Upper lobe of right lung (tissue), 1 donor: ENCODE data around the gene ZSWIM8. TPM values are rescaled to one million over a fixed set of nuclear protein-coding genes. Genes with fewer than 3 reads are reported as not detected.

Experiments used
- ATAC-seq: fragments of 200-7000 bp; cut with Tn5 transposase; one replicate; pipeline ENCODE4 v1.9.1; 2020; ENCODE audit warnings: mild to moderate bottlenecking, moderate library complexity
- DNase-seq: peaks from one replicate; pipeline ENCODE4 v3.0.0-alpha.2; 2020
- H3K27ac ChIP-seq: fragments of 200-600 bp; one replicate; pipeline ENCODE4 v1.8.0; 2022
- H3K27me3 ChIP-seq: fragments of 200-600 bp; one replicate; pipeline ENCODE4 v1.8.0; 2022; ENCODE audit warnings: mild to moderate bottlenecking
- H3K36me3 ChIP-seq: fragments of 200-600 bp; one replicate; pipeline ENCODE4 v1.8.0; 2022
- H3K4me1 ChIP-seq: fragments of 200-600 bp; one replicate; pipeline ENCODE4 v1.8.0; 2022
- H3K4me3 ChIP-seq: fragments of 200-600 bp; one replicate; pipeline ENCODE4 v1.8.0; 2022; ENCODE audit warnings: mild to moderate bottlenecking
- H3K9me3 ChIP-seq: fragments of 200-600 bp; one replicate; pipeline ENCODE4 v1.8.0; 2022
- intact Hi-C: fragments of 100-400 bp; cut with DNase I; formaldehyde crosslinking; loops from one replicate; pipeline ENCODE4 v1.11.0; 2022
- total RNA-seq: library from RNA; stranded (reverse); fragmentation: NEBNext Ultra II Directional; extraction: Animal tissue kit (Norgen Biotek cat#: 25700); gene quantifications from one replicate; pipeline ENCODE4 v1.2.1, GENCODE V29; 2021
- TF ChIP-seq, protein P1 (sequence below): fragments of 200-600 bp; IDR thresholded peaks from one replicate; pipeline ENCODE4 v1.8.0; 2022; ENCODE audit warnings: antibody characterized with exemption
- donor health status: DM: no; HTN: yes; CAD: no; lungs with severe emphysema.

The ZSWIM8 gene
- total RNA-seq, 1 donor from 2014 or later: 117 TPM

- TF ChIP-seq, protein P1, sequence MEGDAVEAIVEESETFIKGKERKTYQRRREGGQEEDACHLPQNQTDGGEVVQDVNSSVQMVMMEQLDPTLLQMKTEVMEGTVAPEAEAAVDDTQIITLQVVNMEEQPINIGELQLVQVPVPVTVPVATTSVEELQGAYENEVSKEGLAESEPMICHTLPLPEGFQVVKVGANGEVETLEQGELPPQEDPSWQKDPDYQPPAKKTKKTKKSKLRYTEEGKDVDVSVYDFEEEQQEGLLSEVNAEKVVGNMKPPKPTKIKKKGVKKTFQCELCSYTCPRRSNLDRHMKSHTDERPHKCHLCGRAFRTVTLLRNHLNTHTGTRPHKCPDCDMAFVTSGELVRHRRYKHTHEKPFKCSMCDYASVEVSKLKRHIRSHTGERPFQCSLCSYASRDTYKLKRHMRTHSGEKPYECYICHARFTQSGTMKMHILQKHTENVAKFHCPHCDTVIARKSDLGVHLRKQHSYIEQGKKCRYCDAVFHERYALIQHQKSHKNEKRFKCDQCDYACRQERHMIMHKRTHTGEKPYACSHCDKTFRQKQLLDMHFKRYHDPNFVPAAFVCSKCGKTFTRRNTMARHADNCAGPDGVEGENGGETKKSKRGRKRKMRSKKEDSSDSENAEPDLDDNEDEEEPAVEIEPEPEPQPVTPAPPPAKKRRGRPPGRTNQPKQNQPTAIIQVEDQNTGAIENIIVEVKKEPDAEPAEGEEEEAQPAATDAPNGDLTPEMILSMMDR: no peak
- ATAC-seq: no peak
- intact Hi-C loops: no loop called here
Measured at GRCh38 chr10:73769396-73769795, 16.0 kb upstream of the ZSWIM8 start.

DNA sequence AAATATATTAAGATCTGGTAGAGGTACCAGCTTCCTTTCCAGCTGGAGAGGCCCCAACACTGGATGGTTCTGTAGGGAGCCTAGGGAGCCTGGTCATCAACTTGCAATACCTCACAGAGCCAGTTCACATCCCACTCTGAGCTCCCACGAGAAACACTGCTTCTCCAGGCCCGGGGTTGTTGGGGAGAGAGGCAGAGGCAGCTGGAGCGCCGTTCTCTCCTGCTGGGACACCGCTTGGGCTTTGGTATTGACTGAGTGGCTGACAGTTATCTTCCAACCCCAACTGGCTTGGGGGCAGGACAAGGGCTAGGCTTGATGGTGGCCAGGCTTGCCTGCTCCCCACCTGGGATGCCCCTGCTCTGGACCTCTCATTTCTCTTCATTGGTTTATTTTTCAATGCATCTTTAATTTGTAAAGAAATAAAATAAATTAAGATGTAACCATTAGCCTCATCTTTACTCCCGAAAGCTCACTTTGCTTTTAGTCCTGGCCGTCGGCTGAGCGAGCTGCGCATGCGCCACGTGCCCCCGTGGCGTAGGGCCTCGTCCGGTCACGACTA is 13.6 kb upstream of the ZSWIM8 start:
- intact Hi-C loops: no loop called here
- peaks cover 76% of the 10 kb centered on the region for H3K36me3 ChIP-seq

More at GRCh38 chr10:73769396-73769795, 16.0 kb upstream of the ZSWIM8 start:
- no peaks in the 10 kb centered on the region for H3K9me3 ChIP-seq
- H3K27me3 ChIP-seq: no peaks in the 10 kb centered on the region
- H3K27ac ChIP-seq: no peak overlapping the region
- no peak overlapping the region for H3K4me3 ChIP-seq
- DNase-seq: no peak
- peaks cover 16% of the 10 kb centered on the region for H3K4me1 ChIP-seq
- peaks cover 78% of the 10 kb centered on the region for H3K36me3 ChIP-seq

GRCh38 chr10:73772281-73773151 is 12.9 kb upstream of the ZSWIM8 start:
- TF ChIP-seq, protein P1: no peak
- intact Hi-C loops: no loop called here
- peaks cover 76% of the 10 kb centered on the region for H3K36me3 ChIP-seq
- DNase-seq: peak; percentile 92
- H3K9me3 ChIP-seq: no peaks in the 10 kb centered on the region
- peak overlapping the region; percentile 87 for H3K4me3 ChIP-seq
- H3K27me3 ChIP-seq: no peaks in the 10 kb centered on the region
- peak; percentile 87 for ATAC-seq
- peaks cover 30% of the 10 kb centered on the region for H3K4me1 ChIP-seq
- H3K27ac ChIP-seq: peak overlapping the region; percentile 97

More for the DNA sequence above, 13.6 kb upstream of the ZSWIM8 start:
- Histone ChIP-seq H3K4me3 (peak overlapping the region; percentile 87), H3K27ac (peak overlapping the region; percentile 97), H3K4me1 (peaks cover 30% of the 10 kb centered on the region), H3K27me3 (no peaks in the 10 kb centered on the region), H3K9me3 (no peaks in the 10 kb centered on the region)
- ATAC-seq: no peak
- TF ChIP-seq, protein P1: no peak
- peak; percentile 95 for DNase-seq

- intact Hi-C loops: no loop called here
Measured at GRCh38 chr10:73773152-73773879, 12.1 kb upstream of the ZSWIM8 start.

GRCh38 chr10:73774637-73775036 is 10.8 kb upstream of the ZSWIM8 start:
- DNase-seq (no peak), ATAC-seq (no peak)
- Histone ChIP-seq H3K4me1 (peaks cover 30% of the 10 kb centered on the region), H3K9me3 (no peaks in the 10 kb centered on the region), H3K4me3 (peak overlapping the region; percentile 87), H3K27ac (no peak overlapping the region), H3K27me3 (no peaks in the 10 kb centered on the region), H3K36me3 (peaks cover 70% of the 10 kb centered on the region)
- TF ChIP-seq, protein P1: no peak
- intact Hi-C loops: no loop called here

More at GRCh38 chr10:73773152-73773879, 12.1 kb upstream of the ZSWIM8 start:
- peaks cover 30% of the 10 kb centered on the region for H3K4me1 ChIP-seq
- peaks cover 70% of the 10 kb centered on the region for H3K36me3 ChIP-seq
- no peaks in the 10 kb centered on the region for H3K27me3 ChIP-seq
- H3K9me3 ChIP-seq: no peaks in the 10 kb centered on the region
- ATAC-seq: no peak
- no peak for DNase-seq
- peak overlapping the region; percentile 97 for H3K27ac ChIP-seq
- peak overlapping the region; percentile 87 for H3K4me3 ChIP-seq
- TF ChIP-seq, protein P1: no peak
